Measurements from ENCODE around the gene SCN4A.
A peak's percentile ranks its signal among the peaks of the same experiment; 100 is the strongest.
"Not testable (repeated sequence)": the region's sequence is repeated elsewhere in the genome, so short reads cannot be mapped to it uniquely, and the experiment has no call there.

The SCN4A gene

GRCh38 chr17:63911657-63912100 is 61.0 kb downstream of the SCN4A start:
- peak in 4 of 5 experiments; percentile 34 to 46 (median 44) for DNase-seq

GRCh38 chr17:63911041-63911635 is 61.6 kb downstream of the SCN4A start, which contains the start of gene CSHL1:
Gene CSHL1 (minus strand): TSS chr17:63911258. CDS start chr17:63911196, 62 bp downstream.
- DNase-seq, result no peak

GRCh38 chr17:63910096-63910495 is 62.6 kb downstream of the SCN4A start:
- DNase-seq, result no peak

- DNase-seq, result not testable (repeated sequence)
These were observed 63.1 kb downstream of the SCN4A start for GRCh38 chr17:63909586-63909985.

GRCh38 chr17:63907161-63907778 is 65.4 kb downstream of the SCN4A start:
- DNase-seq, result not testable (repeated sequence)

- DNase-seq, result not testable (repeated sequence)
These were observed 67.9 kb downstream of the SCN4A start for GRCh38 chr17:63904796-63905195.

GRCh38 chr17:63903787-63904201 is 68.9 kb downstream of the SCN4A start:
- DNase-seq, result peak in 1 of 5 experiments; percentile 22

GRCh38 chr17:63901971-63902370 is 70.7 kb downstream of the SCN4A start:
- DNase-seq, result not testable (repeated sequence)

- peak in 2 of 5 experiments; percentile 32 to 41 for DNase-seq
These were observed 73.6 kb downstream of the SCN4A start for GRCh38 chr17:63898899-63899798.

- DNase-seq, result not testable (repeated sequence)
These were observed 76.0 kb downstream of the SCN4A start, which contains the start of gene CSH1 for GRCh38 chr17:63896524-63897354. Gene CSH1 (minus strand): TSS chr17:63896574. CDS start chr17:63896511, 63 bp downstream.

- not testable (repeated sequence) for DNase-seq
These were observed 77.9 kb downstream of the SCN4A start for GRCh38 chr17:63894821-63895220.

- DNase-seq, result not testable (repeated sequence)
These were observed 78.7 kb downstream of the SCN4A start for GRCh38 chr17:63894021-63894420.

GRCh38 chr17:63892316-63893037 is 80.2 kb downstream of the SCN4A start:
- not testable (repeated sequence) for DNase-seq

GRCh38 chr17:63889026-63889848 is 83.5 kb downstream of the SCN4A start:
- DNase-seq, result peak in 1 of 5 experiments; percentile 22

Measured in T-helper 2 cell (primary cell).